Stimulated activated CD8-positive, alpha-beta memory T cell treated with anti-CD3 and anti-CD28 coated beads, Interleukin-12 subunit alpha, Interleukin-12 subunit beta, amount 100 ng/mL, for 4 hours (primary cell): ENCODE measurements around the gene LPAR3.

ENCODE experiments used
- DNase-seq: peaks from one replicate; pipeline ENCODE4 v3.0.0-alpha.2; 2020; ENCODE audit warnings: low read depth

Gene LPAR3

GRCh38 chr1:84857906-84858305, 35.1 kb downstream of the LPAR3 start:
- DNase-seq: no peak

- no peak for DNase-seq
These were observed 36.2 kb downstream of the LPAR3 start for GRCh38 chr1:84856726-84857270.

- no peak for DNase-seq
These were observed 37.0 kb downstream of the LPAR3 start for GRCh38 chr1:84855691-84856630.

GRCh38 chr1:84855168-84855567, 37.8 kb downstream of the LPAR3 start:
- no peak for DNase-seq

GRCh38 chr1:84853741-84854721, 39.0 kb downstream of the LPAR3 start:
- DNase-seq: no peak

GRCh38 chr1:84851839-84852238, 41.2 kb downstream of the LPAR3 start:
- DNase-seq: no peak

- DNase-seq: no peak
These were observed 43.5 kb downstream of the LPAR3 start for GRCh38 chr1:84849357-84849975.

DNA sequence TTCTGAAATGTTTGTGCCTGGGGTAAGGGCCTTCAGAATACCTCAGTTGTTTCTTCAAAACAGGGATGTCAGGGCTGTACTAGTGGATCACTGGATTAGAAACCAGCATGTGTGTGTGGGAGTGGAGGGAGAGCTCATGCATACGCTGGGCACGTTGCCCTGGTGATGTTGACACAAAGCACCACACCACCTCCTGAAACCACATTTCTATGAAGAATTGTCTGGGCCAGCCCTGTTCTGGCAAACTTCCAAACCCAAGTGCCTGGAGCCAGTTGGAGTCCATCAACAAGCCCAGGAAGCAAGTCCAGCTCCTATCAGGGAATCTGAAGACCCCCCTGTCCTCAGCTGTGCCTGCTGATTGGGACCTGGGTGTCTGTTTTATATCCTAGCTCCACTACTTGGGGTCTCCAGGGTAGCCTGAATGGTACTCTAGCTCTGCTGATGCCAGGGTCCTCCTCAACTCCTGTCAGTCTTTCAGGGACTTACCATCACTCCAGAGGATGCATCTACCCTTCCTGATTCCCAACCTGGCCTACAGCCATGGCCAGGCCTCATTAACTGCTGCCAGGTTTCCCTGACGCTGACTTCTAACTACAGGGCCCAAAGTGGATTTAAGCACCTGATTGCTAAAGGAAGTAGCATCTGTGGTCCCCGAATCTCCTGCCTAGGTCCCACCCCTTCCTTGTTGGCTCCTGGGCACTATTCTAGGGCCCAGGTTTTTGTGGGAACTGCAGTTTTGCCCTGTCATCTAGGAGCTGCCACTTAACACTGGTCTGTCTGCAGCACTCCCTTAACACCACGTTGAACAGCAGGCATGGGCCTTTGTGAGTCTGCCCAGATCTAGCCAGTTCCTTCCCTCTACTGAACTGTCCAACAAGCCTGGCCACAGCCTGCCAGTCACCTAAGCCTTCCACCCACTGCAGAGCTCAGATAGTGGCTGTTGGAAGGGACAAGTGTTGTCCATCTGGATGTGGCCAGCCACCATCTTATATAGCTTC, 45.5 kb downstream of the LPAR3 start:
- no peak for DNase-seq

DNA sequence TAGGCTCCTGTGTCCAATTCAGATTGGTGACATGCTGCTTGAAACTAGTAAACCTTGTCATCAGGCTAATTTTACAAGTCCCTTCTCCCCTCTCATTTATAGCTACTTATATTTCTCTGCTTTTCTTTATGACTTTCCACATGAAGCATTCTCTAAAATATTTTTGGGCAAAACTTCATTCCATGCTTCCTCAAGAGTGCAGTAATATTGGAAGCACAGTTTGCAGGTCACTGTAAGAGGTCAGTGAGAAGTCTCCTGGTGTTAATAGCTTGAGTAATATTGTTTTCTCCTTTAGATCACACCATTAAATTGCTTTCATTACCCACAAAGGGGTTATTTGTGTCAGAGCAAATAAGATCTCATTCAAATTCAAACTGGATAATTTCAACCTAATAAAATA, 46.6 kb downstream of the LPAR3 start:
- DNase-seq: no peak

GRCh38 chr1:84845357-84845756, 47.6 kb downstream of the LPAR3 start:
- no peak for DNase-seq

DNA sequence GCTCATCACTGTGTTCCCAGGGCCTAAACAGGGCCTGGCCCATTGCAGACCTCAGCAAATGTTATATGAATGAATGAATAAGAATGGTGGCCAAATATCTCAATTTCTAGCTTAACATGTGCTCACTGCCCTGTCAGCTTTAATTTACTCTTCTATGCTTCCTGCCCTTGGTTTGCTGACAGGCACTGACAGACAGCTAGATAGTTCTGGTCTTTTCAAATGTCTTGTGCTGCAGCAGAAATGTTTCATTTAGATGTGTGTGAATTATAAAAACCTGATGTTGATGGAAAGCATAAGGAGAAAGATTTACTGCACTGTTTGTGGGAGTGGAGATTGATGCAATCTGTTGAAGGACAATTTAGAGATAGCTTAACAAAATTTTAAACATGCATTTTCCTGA, 48.9 kb downstream of the LPAR3 start:
- DNase-seq: no peak

GRCh38 chr1:84842748-84843231, 50.2 kb downstream of the LPAR3 start:
- DNase-seq: no peak

DNA sequence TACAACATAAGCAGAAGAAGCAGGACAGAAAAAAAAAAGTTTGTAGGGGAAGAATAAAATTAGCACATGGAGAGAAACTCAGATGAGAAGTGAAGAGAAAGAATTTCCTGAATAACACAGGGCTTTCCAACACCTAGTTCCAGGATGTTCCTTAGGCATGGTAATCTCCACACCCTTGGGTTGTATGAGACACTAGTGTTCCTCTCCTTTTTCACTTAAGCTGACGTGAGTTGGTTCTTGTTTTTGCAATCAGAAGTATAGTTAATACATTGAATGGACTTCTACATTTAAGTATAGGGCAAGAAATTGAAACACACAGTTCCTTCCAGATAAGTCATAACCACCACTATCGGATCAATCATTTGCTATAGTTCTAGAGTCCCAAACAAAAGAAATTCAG, 51.0 kb downstream of the LPAR3 start:
- DNase-seq: no peak

DNA sequence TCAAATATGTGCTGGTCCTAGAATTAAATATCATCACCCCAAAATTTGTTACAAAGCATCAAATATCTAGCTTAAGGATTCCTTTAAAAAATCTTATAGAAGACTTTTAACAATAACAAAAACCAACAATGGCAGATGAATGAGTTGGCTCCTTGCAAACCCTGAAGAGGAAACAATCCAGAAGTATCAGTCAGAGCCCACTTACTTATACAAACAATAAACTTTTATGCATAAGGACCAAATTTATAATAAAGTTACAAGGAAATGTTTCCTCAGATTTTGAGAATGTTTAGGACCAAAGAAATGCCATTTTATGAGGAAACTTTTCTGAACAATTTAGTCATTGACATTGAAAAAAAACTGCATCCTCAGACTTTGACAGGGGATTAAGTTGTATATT, 52.7 kb downstream of the LPAR3 start:
- DNase-seq: no peak

DNA sequence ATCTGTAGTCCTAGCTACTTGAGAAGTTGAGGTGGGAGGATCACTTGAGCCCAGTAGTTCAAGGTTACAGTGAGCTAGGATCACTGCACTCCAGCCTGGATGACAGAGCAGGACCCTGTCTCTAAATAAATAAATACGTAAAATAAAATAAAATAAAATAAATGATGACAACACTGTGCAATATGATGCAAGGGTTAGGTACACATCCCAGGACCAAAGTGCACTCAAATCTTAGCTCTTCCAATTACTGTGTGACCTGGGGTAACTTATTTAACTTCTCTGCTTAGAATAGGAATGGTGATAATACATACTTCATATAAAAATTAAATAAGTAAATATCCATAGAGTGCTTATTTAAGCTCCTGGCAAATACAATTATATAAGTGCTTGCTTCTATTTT, 53.5 kb downstream of the LPAR3 start:
- DNase-seq: no peak

DNA sequence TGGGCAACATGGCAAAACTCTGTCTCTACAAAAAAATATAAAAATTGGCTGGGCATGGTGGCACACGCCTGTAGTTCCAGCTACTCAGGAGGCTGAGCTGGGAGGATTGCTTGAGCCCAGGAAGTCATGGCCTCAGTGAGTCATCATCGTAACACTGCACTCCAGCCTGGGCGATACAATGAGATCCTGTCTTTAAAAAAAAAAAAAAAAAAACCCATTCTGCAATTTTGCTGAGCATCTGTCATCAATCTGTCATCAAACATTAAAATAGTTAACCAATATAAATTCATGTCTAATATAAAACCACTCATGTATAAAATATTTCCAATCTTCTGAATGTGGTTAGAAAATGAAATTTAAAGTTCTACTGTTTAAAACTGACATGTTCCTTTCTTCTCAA, 56.9 kb downstream of the LPAR3 start:
- DNase-seq: no peak

GRCh38 chr1:84835169-84835568, 57.8 kb downstream of the LPAR3 start:
- DNase-seq: no peak

DNA sequence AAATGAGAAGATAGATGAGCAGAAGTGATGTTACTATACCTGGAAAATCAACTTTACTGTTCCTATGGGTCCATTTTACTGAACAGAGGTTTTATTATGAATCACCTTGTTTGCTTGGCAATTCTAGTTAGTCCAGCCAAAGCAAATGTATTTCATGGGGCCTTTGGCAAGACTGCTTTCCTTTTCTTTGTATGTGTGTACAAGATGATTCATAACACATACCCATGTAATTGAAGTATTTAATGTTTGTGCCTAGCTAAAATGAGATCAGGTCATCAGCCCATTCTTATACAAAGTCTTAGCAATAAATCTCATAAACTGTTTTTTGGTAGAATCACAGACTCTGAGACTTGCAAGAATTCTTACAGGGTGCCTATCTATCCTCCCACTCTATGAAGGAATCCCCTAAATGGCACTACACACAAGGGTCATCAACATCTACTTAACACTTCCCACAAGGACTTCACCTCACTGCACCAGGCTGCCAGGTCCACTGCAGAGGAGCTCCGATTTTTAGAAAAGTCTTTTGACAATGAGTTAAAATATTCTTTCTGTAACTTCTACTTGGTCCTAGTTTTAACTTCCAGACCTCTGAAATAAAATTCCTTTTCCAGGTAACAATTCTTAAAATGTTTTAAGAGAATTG, 58.5 kb downstream of the LPAR3 start:
- DNase-seq: no peak

DNA sequence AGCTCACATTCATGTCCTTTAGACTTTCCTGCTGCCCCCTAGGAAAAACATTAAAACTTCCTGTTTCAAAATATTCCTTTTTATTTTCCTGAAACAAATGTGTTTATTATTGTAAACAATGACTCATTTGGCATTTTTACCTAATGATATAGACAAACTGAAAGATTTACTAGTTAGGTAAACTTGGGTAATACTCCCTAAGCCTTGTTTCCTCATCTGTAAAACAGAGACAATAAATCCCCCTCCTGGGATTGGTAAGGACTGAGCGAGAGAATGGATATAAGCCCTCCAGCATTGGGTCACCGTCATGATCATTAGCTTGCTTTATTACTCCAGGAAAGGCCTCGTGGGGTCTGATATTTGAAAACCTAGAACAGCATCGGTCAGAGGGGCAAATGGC, 59.8 kb downstream of the LPAR3 start:
- DNase-seq: no peak

- no peak for DNase-seq
These were observed 62.9 kb downstream of the LPAR3 start for GRCh38 chr1:84830136-84830535.
